SK-N-MC (cell line): Measurements from ENCODE around the gene RBMXL2.

Source experiments
- DNase-seq: peaks from one replicate; pipeline ENCODE4 v3.0.0-alpha.2; 2011; ENCODE audit warnings: low read depth, low spot score
- H3K27ac ChIP-seq: fragments of 200-600 bp; sonication (generic); 2 replicates; pipeline ENCODE4 v1.5.1; 2016; ENCODE audit warnings: mixed run types
- H3K36me3 ChIP-seq: fragments of 200-600 bp; sonication (generic); 2 replicates; pipeline ENCODE4 v1.6.1; 2017; ENCODE audit warnings: antibody characterized with exemption, low read length, mixed read lengths; ENCODE audit not compliant: insufficient read depth
- H3K4me3 ChIP-seq: fragments of 200-600 bp; sonication (generic); 2 replicates; pipeline ENCODE4 v1.5.1; 2016
- H3K9ac ChIP-seq: fragments of 200-600 bp; sonication (generic); 2 replicates; pipeline ENCODE4 v1.8.0; 2017; ENCODE audit warnings: mixed run types, mixed read lengths; ENCODE audit not compliant: insufficient read length
- H3K9me3 ChIP-seq: fragments of 200-600 bp; sonication (generic); 2 replicates; pipeline ENCODE4 v1.6.1; 2017; ENCODE audit warnings: low read depth, mild to moderate bottlenecking, antibody characterized with exemption, low read length, moderate library complexity, mixed read lengths
- EZH2 ChIP-seq: fragments of 200-600 bp; sonication (generic); IDR thresholded peaks from one replicate; pipeline ENCODE4 v1.6.1; 2017; ENCODE audit warnings: antibody characterized with exemption
- FOXP2 ChIP-seq: optimal IDR thresholded peaks from 2 replicates; pipeline ENCODE3; 2011; ENCODE audit warnings: mild to moderate bottlenecking, moderate library complexity; ENCODE audit not compliant: insufficient read depth; ENCODE audit errors: extremely low read length, control extremely low read depth
- POLR2AphosphoS5 ChIP-seq: IDR thresholded peaks from 2 replicates; pipeline ENCODE4 v1.6.1; 2012; ENCODE audit warnings: mild to moderate bottlenecking, low read depth, low read length, borderline replicate concordance

Gene RBMXL2

DNA sequence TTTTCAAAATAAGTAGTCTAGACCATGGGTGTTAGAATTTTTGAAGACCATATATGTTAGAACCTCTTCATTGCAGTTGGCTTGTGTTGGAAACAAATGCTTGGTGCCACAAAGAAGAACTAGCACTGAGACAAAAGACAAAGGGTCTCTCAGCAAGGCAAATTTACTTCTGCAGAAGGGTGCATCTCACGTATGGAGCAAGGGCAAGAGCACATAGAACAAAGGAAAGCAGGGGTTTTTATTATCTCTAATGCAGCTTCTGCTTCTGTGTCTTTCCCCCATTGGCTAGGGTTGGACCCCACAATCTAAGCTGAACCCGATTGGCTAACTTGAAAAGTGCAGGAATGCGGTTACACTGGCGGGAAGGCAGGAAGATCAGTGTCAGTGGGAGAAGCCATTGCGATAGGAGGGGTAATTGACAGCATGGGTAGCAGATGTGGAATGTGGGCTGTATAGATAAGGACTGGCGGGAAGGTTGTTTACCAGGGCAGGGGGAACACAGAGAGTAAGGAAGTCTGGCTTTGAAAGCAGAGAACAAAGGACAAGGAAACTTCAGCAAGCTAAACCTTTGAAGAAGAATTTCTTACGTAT is 9.2 kb upstream of the RBMXL2 start:
- Histone ChIP-seq H3K4me3 (no peak overlapping the region), H3K9ac (no peak overlapping the region), H3K36me3 (no peaks in the 10 kb centered on the region), H3K9me3 (no peaks in the 10 kb centered on the region), H3K27ac (no peak overlapping the region)
- DNase-seq: no peak
- TF ChIP-seq FOXP2 (no peak), EZH2 (no peak), POLR2AphosphoS5 (no peak)

DNA sequence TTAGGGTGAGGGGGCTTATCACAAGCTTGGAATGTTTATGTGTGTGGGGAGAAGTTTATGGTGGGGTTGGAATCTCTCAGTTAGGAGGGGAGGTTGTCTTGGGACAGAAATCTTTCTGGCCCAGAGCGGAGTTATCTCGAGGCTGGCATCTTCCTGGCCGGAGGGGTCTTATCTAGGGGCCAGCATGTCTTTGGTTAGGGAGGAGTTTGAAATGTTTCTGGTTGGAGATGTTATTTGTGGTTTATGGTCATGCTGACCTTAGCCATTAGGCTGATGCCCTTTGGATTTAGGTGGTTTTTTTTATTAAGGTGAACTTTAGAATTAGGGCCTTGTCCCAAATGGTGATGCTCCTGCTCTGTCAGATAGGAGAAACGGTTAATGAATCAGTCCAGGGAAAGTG is 7.9 kb upstream of the RBMXL2 start:
- no peak for DNase-seq
- Histone ChIP-seq H3K9ac (no peak overlapping the region), H3K9me3 (no peaks in the 10 kb centered on the region), H3K4me3 (no peak overlapping the region), H3K36me3 (no peaks in the 10 kb centered on the region), H3K27ac (no peak overlapping the region)
- TF ChIP-seq POLR2AphosphoS5 (no peak), EZH2 (no peak), FOXP2 (no peak)

DNA sequence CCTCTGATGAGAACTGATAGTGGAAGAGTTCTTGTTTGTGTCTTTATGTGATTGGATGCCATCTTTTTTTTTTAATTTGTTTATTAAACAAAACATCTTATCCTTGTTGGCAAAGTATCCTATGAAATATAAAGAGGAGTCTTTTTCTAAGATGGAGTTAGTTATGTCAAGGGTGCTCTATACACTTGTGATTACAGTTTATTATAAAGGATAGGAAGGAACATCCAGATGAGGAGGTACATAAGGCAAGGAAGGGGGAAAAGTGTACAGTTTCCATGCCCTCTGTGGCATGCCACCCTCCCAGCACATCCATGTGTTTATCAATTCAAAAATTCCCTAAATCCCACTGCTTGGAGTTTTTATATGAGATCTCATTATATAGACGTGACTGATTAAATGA is 7.4 kb upstream of the RBMXL2 start:
- Histone ChIP-seq H3K9ac (no peak overlapping the region), H3K4me3 (no peak overlapping the region), H3K36me3 (no peaks in the 10 kb centered on the region), H3K27ac (no peak overlapping the region), H3K9me3 (no peaks in the 10 kb centered on the region)
- no peak for TF ChIP-seq EZH2
- TF ChIP-seq FOXP2: no peak
- no peak for TF ChIP-seq POLR2AphosphoS5
- DNase-seq: no peak

DNA sequence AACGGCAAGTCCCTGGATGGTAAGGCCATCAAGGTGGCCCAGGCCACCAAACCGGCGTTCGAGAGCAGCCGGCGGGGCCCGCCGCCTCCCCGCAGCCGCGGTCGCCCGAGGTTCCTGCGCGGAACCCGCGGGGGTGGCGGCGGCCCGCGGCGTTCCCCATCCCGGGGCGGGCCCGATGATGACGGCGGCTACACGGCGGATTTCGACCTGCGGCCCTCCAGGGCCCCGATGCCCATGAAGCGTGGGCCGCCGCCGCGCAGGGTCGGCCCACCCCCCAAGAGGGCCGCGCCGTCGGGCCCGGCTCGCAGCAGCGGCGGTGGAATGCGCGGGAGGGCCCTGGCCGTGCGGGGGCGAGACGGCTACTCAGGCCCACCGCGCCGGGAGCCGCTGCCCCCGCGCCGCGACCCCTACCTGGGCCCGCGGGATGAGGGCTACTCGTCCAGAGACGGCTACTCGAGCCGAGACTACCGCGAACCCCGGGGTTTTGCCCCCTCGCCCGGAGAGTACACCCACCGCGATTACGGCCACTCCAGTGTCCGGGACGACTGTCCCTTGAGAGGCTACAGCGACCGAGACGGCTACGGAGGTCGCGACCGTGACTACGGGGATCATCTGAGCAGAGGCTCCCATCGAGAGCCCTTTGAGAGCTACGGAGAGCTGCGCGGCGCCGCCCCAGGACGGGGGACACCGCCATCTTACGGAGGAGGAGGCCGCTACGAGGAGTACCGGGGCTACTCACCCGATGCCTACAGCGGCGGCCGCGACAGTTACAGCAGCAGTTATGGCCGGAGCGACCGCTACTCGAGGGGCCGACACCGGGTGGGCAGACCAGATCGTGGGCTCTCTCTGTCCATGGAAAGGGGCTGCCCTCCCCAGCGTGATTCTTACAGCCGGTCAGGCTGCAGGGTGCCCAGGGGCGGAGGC is 792 bp downstream of the RBMXL2 start:
- Histone ChIP-seq H3K4me3 (no peak overlapping the region), H3K36me3 (no peaks in the 10 kb centered on the region), H3K27ac (no peak overlapping the region), H3K9ac (no peak overlapping the region), H3K9me3 (no peaks in the 10 kb centered on the region)
- DNase-seq: no peak
- no peak for TF ChIP-seq POLR2AphosphoS5
- TF ChIP-seq FOXP2: no peak
- no peak for TF ChIP-seq EZH2

DNA sequence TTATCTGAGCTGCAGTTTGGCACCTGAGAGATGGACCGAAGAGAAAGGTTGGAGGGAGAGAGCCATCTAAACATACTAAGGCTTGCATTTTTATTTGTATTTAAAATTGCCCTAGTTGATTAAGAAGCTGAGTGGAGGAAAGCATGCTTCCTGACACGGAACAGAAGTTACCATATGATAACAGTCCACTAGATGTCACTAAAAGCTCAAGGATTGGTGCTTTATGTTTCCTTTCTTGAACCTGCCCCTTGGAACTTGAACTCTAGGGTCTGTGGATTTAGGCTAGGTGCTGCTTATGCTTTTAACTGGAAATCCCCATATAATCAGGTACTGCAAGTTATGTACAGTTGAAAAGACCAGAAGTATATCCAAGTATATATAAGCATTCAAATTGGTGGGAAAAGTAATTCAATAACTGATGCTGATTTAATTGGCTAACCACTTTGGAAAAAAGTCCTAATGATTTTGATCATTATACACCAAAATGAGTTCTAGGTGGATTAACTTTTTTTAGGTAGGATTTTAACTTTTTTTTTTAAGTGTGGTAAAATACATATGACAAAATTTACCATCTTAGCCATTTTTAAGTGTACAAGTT is 9.5 kb downstream of the RBMXL2 start:
- H3K27ac ChIP-seq: no peak overlapping the region
- H3K36me3 ChIP-seq: no peaks in the 10 kb centered on the region
- H3K4me3 ChIP-seq: no peak overlapping the region
- DNase-seq: peak; percentile 24
- TF ChIP-seq EZH2: no peak
- TF ChIP-seq FOXP2: no peak
- no peak overlapping the region for H3K9ac ChIP-seq
- no peaks in the 10 kb centered on the region for H3K9me3 ChIP-seq

DNA sequence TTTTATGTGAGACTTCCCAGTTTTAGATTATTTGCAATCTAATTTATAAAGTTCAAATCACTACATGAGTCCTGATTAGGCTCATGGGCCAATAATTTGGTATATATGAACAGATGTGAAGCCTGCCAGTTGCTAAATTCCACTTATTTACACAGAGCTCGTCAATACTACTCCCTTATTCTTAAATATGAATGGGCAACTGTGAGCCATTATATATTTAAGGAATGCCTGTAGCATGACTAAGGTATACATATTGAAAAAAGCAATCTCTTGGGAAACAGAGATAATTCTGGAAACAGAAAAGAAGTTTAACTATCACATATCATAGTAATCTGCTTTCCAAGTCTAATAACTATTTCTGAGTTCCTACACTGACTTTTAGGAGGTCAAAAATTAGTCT is 27.0 kb downstream of the RBMXL2 start:
- DNase-seq: no peak
- Histone ChIP-seq H3K27ac (no peak overlapping the region), H3K36me3 (no peaks in the 10 kb centered on the region), H3K4me3 (no peak overlapping the region), H3K9me3 (no peaks in the 10 kb centered on the region), H3K9ac (no peak overlapping the region)
- no peak for TF ChIP-seq POLR2AphosphoS5
- no peak for TF ChIP-seq EZH2
- TF ChIP-seq FOXP2: no peak

DNA sequence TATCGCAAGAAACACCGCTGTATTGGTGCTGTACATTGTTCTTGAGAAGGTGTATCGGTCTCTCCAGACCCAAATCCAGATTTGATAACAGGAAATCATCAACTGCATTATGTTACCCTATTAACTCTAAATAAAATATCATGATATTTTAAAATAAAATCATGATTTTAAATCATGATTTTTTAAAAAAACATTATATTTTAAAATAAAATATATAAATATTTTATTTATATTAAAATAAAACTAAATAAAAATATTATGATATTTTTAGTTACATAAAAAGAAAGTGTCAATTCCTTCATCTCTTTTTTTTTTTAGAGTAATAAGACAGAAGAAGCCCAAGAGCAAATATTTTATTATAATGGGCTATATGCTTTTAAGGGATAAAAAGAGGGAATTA is 27.6 kb downstream of the RBMXL2 start:
- Histone ChIP-seq H3K36me3 (no peaks in the 10 kb centered on the region), H3K9me3 (no peaks in the 10 kb centered on the region), H3K4me3 (no peak overlapping the region), H3K27ac (no peak overlapping the region), H3K9ac (no peak overlapping the region)
- no peak for TF ChIP-seq POLR2AphosphoS5
- no peak for TF ChIP-seq FOXP2
- no peak for TF ChIP-seq EZH2
- no peak for DNase-seq

DNA sequence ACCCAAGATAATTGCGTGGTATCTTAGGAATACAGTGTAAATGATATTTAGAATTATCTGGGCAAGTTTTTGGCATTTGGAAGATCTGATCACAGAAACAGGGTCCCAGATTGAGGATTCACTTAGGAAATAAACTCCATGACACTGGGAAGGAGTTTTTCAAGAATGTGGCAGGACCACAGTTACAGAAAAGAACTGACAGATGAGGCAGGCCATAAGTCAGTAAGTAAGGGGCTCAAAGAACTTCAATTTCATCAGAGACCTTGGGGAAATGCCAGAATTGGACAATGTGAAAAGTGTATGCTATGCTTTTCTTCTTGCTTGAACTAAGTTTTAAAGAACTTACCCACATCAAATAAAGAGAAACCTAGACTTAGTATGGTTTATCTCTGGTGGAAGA is 49.3 kb downstream of the RBMXL2 start:
- no peaks in the 10 kb centered on the region for H3K9me3 ChIP-seq
- H3K36me3 ChIP-seq: no peaks in the 10 kb centered on the region
- no peak overlapping the region for H3K9ac ChIP-seq
- no peak for DNase-seq
- no peak overlapping the region for H3K27ac ChIP-seq
- TF ChIP-seq POLR2AphosphoS5 (no peak), FOXP2 (no peak), EZH2 (no peak)
- H3K4me3 ChIP-seq: no peak overlapping the region
